Renal cortical epithelial cell (primary cell): ENCODE data around the gene ZYX. TPM values are rescaled to one million over a fixed set of nuclear protein-coding genes. Genes with fewer than 3 reads are reported as not detected.

Experiments used
- DNase-seq: peaks from one replicate; pipeline ENCODE4 v3.0.0-alpha.2; 2011; ENCODE audit warnings: low read depth
- total RNA-seq: library from RNA; depleted of rRNA; stranded (reverse); fragments of >200 nt; gene quantifications from 2 replicates; pipeline ENCODE4 v1.2.3, GENCODE V29; 2014

ZYX gene
- total RNA-seq, 1 donor from 2014 or later = 92.3 TPM

- no peak for DNase-seq
Measured at GRCh38 chr7:143362131-143363015, 18.8 kb upstream of the ZYX start, which contains the start of gene FAM131B. Gene FAM131B, minus strand, starts transcription at chr7:143362713. Its CDS starts 110 bp downstream, at chr7:143362603.

- no peak for DNase-seq
Measured at GRCh38 chr7:143363016-143363937, 17.9 kb upstream of the ZYX start.

- DNase-seq = peak; percentile 86
Measured at GRCh38 chr7:143367972-143368371, 13.2 kb upstream of the ZYX start.

GRCh38 chr7:143368387-143368786, 12.8 kb upstream of the ZYX start:
- DNase-seq = no peak

DNA sequence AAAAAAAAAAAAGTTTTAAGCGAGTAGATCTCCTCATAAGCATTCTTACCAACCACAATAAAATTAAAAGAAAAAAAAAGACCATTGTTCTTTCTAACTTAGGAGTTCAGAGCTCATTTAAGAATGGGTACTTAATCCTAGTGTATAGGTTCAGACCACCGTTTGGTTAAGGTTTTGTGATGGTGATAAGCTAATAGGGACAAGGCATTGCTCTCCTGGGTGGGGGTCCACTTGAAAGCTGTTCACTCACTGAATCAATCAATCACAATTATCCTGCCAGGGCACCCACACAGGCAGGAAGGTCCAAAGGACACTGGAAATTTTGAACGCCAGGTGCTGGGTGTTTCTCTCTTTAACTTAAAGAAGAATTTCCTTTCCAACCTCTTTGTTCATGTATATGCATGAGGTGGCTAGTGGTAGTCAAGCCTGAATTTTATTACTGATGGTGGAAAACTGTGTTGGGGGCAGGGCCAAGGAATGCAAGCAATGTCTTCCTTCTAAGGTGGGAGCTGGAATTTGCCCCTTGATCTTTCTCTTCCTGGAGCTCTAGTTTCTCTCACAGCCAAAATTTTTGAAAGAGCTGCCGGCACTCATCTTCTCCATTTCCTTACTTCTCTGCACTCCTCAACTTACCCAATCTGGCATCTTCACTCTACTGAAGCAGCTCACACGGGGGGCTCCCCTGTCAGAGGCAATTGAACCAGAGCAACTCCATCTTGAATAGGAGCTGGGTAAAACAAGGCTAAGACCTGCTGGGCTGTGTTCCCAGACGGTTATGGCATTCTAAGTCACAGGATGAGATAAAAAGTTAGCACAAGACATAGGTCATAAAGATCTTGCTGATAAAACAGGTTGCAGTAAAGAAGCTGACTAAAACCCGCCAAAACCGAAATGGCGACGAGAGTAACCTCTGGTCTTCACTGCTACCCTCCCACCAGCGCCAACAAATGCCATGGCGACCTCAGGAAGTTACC, 11.2 kb upstream of the ZYX start:
- peak; percentile 73 for DNase-seq

DNA sequence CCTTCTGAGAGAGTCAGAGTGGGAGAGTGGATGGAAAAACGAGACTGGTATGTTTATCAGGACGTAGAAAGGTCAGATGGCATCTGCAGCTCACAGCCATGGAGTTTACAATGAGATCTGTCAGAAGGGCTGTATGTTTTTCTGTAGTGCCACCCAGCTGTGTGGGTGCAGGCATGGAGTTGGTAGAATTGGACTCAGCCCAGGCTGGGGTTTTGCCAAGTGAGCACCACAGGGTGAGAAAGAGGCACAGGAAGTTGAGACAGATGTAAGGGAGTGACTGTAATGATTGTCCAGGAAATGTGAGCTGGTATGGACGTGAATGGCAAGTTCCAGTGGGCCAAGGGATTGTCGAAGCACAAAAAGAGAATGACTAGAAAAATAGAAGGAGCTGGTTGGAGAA, 9.1 kb upstream of the ZYX start:
- DNase-seq = peak; percentile 57

- DNase-seq = no peak
Measured at GRCh38 chr7:143373255-143373794, 7.8 kb upstream of the ZYX start.

DNA sequence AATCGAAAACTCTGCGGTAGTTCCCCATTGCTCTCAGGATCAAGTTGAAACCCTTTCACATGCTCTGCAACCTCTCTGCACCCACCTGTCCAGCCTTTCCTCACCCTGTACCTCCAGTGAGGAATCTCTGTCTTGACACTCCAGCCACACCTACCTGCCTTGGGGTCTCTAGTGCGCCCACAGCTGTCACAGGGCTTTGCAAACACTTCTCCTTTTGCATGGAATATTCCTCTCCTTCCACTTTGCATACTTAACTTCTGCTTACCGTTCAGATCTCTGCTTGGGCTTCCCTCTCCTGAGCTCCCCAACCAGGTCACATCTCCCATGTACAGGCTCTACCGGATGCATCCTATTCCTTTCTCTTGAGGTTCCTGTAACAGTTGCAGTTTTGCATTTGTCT, 6.6 kb upstream of the ZYX start:
- DNase-seq = no peak

- no peak for DNase-seq
Measured at GRCh38 chr7:143375298-143376034, 5.7 kb upstream of the ZYX start.

DNA sequence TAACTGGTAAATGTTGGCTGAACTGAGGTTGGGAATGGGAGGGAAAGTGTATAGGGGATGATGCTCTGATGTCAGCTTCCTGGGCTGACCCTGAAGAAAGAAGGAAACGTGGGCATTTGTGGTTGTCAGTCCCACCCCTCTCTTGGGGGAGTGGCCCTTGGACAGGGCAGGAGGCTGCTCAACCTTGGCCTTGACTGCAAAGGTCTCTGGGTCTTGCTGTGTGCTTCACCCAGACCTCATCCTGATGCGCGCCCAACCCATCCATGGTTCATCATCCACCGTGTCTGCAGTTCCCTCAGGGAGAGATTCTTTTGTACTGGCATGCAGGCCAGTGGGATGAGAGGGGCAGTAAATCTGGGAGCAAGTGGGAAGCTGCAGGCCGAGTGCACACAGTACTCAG, 4.7 kb upstream of the ZYX start:
- DNase-seq = no peak

- no peak for DNase-seq
Measured at GRCh38 chr7:143379611-143380259, 1.4 kb upstream of the ZYX start.

- DNase-seq = peak; percentile 67
Measured at GRCh38 chr7:143380260-143380645, 892 bp upstream of the ZYX start.

GRCh38 chr7:143381427-143382125, 431 bp downstream of the ZYX start:
- DNase-seq = peak; percentile 56

- no peak for DNase-seq
Measured at GRCh38 chr7:143382126-143382790, 1.1 kb downstream of the ZYX start.

DNA sequence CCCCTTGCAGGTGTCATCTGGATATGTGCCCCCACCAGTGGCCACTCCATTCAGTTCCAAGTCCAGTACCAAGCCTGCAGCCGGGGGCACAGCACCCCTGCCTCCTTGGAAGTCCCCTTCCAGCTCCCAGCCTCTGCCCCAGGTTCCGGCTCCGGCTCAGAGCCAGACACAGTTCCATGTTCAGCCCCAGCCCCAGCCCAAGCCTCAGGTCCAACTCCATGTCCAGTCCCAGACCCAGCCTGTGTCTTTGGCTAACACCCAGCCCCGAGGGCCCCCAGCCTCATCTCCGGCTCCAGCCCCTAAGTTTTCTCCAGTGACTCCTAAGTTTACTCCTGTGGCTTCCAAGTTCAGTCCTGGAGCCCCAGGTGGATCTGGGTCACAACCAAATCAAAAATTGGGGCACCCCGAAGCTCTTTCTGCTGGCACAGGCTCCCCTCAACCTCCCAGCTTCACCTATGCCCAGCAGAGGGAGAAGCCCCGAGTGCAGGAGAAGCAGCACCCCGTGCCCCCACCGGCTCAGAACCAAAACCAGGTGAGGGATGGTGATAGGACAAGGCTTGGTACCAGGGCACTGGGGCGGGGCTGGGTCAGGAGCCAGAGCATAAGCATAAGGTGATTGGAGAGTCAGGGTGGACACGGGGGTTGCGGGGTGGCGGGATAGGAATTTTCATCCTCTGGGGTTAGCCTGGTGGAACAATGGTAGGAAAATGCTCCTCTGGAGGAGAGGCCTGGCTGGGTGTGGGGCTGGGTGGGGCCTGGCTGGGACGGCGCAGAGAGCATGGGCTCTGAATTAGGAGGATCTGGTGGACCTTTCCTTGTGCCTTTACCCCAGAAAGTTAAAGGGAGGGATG, 1.9 kb downstream of the ZYX start:
- DNase-seq = no peak

- DNase-seq = no peak
Measured at GRCh38 chr7:143383642-143383957, 2.5 kb downstream of the ZYX start.

DNA sequence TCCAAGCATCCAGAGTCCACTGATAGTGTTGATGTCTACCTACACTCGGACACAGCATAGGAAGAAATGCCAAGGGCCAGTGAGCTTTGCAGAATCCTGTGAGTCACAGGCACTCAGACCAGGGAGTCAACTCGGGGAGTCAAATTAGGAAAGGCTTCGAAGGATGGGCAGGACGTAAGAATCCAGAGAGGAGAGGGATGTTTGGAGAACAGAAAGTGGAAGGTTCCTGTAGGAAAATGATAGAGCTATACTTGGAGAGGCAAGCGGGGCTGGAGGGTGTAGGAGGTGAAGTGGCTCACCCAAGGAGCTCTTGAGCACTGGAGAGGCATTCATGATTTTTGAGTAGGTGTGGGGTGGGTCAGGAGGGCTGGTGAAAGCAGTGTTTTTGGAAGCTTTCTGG, 3.0 kb downstream of the ZYX start:
- no peak for DNase-seq
